Measurements from ENCODE around the gene IMPG2.

The IMPG2 gene

GRCh38 chr3:101179637-101180036, 140.7 kb downstream of the IMPG2 start:
- DNase-seq = peak; percentile 58

DNA sequence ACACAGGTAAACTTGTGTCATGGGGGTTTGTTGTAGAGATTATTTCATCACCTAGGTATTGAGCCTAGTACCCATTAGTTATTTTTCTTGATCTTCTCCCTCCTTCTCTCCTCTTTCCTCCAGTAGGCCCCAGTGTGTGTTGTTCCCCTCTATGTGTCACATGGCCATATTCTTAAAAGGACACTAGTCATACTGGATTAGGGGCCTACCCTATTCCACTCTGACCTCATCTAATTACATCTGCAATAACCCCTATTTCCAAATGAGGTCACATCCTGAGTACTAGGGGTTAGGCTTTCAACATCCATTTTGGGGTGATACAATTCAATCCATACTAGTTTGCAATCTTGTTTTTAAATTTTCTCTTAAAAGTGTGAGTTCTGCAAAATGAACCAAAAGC, 142.8 kb downstream of the IMPG2 start:
- no peak for DNase-seq

All from islet precursor cell (in vitro differentiated cells).